ENCODE results near the gene ZFC3H1.

Gene ZFC3H1

DNA sequence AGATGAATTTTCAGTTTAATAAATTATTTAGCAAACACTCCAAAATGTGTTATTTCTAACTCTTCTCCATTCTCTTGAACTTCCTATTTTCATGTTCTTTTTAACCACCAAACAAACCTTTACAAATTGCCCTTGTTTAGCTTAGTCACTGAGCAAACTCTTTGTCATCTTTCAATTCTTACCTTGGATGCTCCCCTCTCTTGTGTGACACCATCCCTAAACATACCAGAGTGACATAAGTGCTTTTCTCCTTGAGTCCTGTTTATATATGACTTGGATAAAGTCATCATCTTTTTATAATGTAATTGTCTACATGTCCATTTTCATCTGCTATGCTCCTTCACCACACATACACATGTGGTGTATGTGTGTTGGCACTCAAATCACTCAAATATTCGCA is 18.8 kb upstream of the ZFC3H1 start:
- no peaks in the 10 kb centered on the region for H3K9me3 ChIP-seq (ENCODE audit: insufficient read depth, low read length)
- no peak overlapping the region for H3K4me2 ChIP-seq (ENCODE audit: low read depth, low read length, poor library complexity, severe bottlenecking)
- no peak overlapping the region for H2AFZ ChIP-seq (ENCODE audit: low read depth, low read length, severe bottlenecking)
- H4K20me1 ChIP-seq (ENCODE audit: low read depth, low read length), result no peaks in the 10 kb centered on the region
- H3K4me3 ChIP-seq (ENCODE audit: insufficient read depth, low read length, poor library complexity, severe bottlenecking), result no peak overlapping the region
- peaks cover 20% of the 10 kb centered on the region for H3F3A ChIP-seq (ENCODE audit: insufficient read depth)
- no peaks in the 10 kb centered on the region for H3K27me3 ChIP-seq (ENCODE audit: low read length)
- H3K27ac ChIP-seq (ENCODE audit: low read depth, low read length), result no peak overlapping the region
- H3K9me2 ChIP-seq (replicated peaks; ENCODE audit: insufficient read depth, low read length), result no peaks in the 10 kb centered on the region
- no peaks in the 10 kb centered on the region for H3K36me3 ChIP-seq (ENCODE audit: low read length)
- no peak overlapping the region for H3K9ac ChIP-seq (ENCODE audit: low read length)
- TF ChIP-seq, protein P1, sequence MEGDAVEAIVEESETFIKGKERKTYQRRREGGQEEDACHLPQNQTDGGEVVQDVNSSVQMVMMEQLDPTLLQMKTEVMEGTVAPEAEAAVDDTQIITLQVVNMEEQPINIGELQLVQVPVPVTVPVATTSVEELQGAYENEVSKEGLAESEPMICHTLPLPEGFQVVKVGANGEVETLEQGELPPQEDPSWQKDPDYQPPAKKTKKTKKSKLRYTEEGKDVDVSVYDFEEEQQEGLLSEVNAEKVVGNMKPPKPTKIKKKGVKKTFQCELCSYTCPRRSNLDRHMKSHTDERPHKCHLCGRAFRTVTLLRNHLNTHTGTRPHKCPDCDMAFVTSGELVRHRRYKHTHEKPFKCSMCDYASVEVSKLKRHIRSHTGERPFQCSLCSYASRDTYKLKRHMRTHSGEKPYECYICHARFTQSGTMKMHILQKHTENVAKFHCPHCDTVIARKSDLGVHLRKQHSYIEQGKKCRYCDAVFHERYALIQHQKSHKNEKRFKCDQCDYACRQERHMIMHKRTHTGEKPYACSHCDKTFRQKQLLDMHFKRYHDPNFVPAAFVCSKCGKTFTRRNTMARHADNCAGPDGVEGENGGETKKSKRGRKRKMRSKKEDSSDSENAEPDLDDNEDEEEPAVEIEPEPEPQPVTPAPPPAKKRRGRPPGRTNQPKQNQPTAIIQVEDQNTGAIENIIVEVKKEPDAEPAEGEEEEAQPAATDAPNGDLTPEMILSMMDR (IDR thresholded peaks at IDR 0.05; ENCODE audit: insufficient read depth, low read length, poor library complexity, severe bottlenecking), result no peak
- TF ChIP-seq EZH2phosphoT487 (conservative IDR thresholded peaks at IDR 0.05; ENCODE audit: low read length), result no peak
- peaks cover 10% of the 10 kb centered on the region; the same call in 1 of the 2 replicates for H3K79me2 ChIP-seq (ENCODE audit: insufficient read depth, low read length)

- no peaks in the 10 kb centered on the region; the same call in 1 of the 2 replicates for H3F3A ChIP-seq (ENCODE audit: insufficient read depth)
- no peaks in the 10 kb centered on the region for H3K9me3 ChIP-seq (ENCODE audit: insufficient read depth, low read length)
- no peak overlapping the region for H3K4me3 ChIP-seq (ENCODE audit: insufficient read depth, low read length, poor library complexity, severe bottlenecking)
- TF ChIP-seq EZH2phosphoT487 (conservative IDR thresholded peaks at IDR 0.05; ENCODE audit: low read length), result no peak
- TF ChIP-seq, protein P1 (IDR thresholded peaks at IDR 0.05; ENCODE audit: insufficient read depth, low read length, poor library complexity, severe bottlenecking), result no peak
- no peaks in the 10 kb centered on the region for H3K27me3 ChIP-seq (ENCODE audit: low read length)
- no peak overlapping the region for H3K9ac ChIP-seq (ENCODE audit: low read length)
- H3K79me2 ChIP-seq (ENCODE audit: insufficient read depth, low read length), result no peaks in the 10 kb centered on the region
- no peaks in the 10 kb centered on the region for H4K20me1 ChIP-seq (ENCODE audit: low read depth, low read length)
- H3K4me2 ChIP-seq (ENCODE audit: low read depth, low read length, poor library complexity, severe bottlenecking), result no peak overlapping the region
- H3K27ac ChIP-seq (ENCODE audit: low read depth, low read length), result no peak overlapping the region
- H3K9me2 ChIP-seq (replicated peaks; ENCODE audit: insufficient read depth, low read length), result no peaks in the 10 kb centered on the region
- no peak overlapping the region for H2AFZ ChIP-seq (ENCODE audit: low read depth, low read length, severe bottlenecking)
- peaks cover 5% of the 10 kb centered on the region; the same call in 1 of the 2 replicates for H3K36me3 ChIP-seq (ENCODE audit: low read length)
Measured at GRCh38 chr12:71671816-71672215, 8.2 kb upstream of the ZFC3H1 start.

DNA sequence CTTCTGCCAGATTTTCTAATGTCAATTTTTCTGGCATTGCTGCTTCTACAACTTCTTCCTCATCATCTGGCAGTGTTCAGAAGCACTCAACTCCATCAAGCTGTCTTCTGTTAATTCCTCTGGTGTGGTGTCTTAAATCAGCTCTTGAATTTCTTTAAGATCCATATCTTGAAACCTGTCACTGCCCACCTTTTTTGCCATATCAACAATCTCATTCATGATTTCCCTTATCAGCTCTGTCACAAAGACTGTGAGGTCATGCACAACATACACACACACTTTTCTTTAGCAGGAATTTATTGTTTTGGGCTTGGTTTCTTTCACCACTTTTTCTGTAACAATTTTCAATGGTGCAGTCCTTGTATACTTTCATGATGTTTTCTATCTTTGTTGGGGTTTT is 7.7 kb upstream of the ZFC3H1 start:
- Histone ChIP-seq H3K9me2 (replicated peaks; ENCODE audit: insufficient read depth, low read length) (no peaks in the 10 kb centered on the region), H3K9me3 (ENCODE audit: insufficient read depth, low read length) (no peaks in the 10 kb centered on the region), H2AFZ (ENCODE audit: low read depth, low read length, severe bottlenecking) (no peak overlapping the region), H3K4me3 (ENCODE audit: insufficient read depth, low read length, poor library complexity, severe bottlenecking) (no peak overlapping the region), H3K4me2 (ENCODE audit: low read depth, low read length, poor library complexity, severe bottlenecking) (no peak overlapping the region), H3K79me2 (ENCODE audit: insufficient read depth, low read length) (0 out of 2 replicates have a peak, but pooled peaks cover under 1% of the 10 kb centered on the region), H4K20me1 (ENCODE audit: low read depth, low read length) (no peaks in the 10 kb centered on the region), H3K36me3 (ENCODE audit: low read length) (no peaks in the 10 kb centered on the region), H3K27ac (ENCODE audit: low read depth, low read length) (no peak overlapping the region), H3K9ac (ENCODE audit: low read length) (no peak overlapping the region), H3K27me3 (ENCODE audit: low read length) (no peaks in the 10 kb centered on the region), H3F3A (ENCODE audit: insufficient read depth) (no peaks in the 10 kb centered on the region; the same call in 1 of the 2 replicates)
- TF ChIP-seq, protein P1 (IDR thresholded peaks at IDR 0.05; ENCODE audit: insufficient read depth, low read length, poor library complexity, severe bottlenecking), result no peak
- TF ChIP-seq EZH2phosphoT487 (conservative IDR thresholded peaks at IDR 0.05; ENCODE audit: low read length), result no peak
